Measurements from ENCODE around the gene SLC27A5. TPM values are rescaled to one million over a fixed set of nuclear protein-coding genes. Genes with fewer than 3 reads are reported as not detected.

Gene SLC27A5
- total and polyA plus RNA-seq, 2 of the 13 experiments (the other 11 are each of a cell fraction or from before 2014, with no cell fraction given) = 30.3 to 40.2 TPM

GRCh38 chr19:58511353-58512208, at the start of gene SLC27A5 (continued):
- TF ChIP-seq SMARCE1 (IDR thresholded peaks at IDR 0.05; ENCODE audit: borderline replicate concordance) (no peak), ZNF780A (CRISPR knock-in tag; IDR thresholded peaks at IDR 0.05) (no peak), SMAD3 (CRISPR knock-in tag; IDR thresholded peaks at IDR 0.05) (no peak), DR1 (CRISPR knock-in tag; IDR thresholded peaks at IDR 0.05) (peak; percentile 65; the same call in 1 of the 2 replicates), ZKSCAN8 (CRISPR knock-in tag; IDR thresholded peaks at IDR 0.05; ENCODE audit: borderline replicate concordance) (no peak), ZNF430 (CRISPR knock-in tag; IDR thresholded peaks at IDR 0.05) (no peak), ARID3A (IDR thresholded peaks at IDR 0.05; ENCODE audit: low read depth, low read length) (no peak), SALL1 (CRISPR knock-in tag; IDR thresholded peaks at IDR 0.05) (peak; percentile 60; the same call in 1 of the 2 replicates), PHB2 (IDR thresholded peaks at IDR 0.05; ENCODE audit: partially characterized antibody) (no peak), CC2D1A (CRISPR knock-in tag; IDR thresholded peaks at IDR 0.05) (no peak), GATAD1 (CRISPR knock-in tag; IDR thresholded peaks at IDR 0.05) (0 out of 2 replicates have a peak, but pooled peaks have one; percentile 55), ZNF562 (CRISPR knock-in tag; IDR thresholded peaks at IDR 0.05; ENCODE audit: borderline replicate concordance) (no peak), MTF1 (CRISPR knock-in tag; IDR thresholded peaks at IDR 0.05) (no peak), EED (CRISPR knock-in tag; IDR thresholded peaks at IDR 0.05) (no peak), FOSL1 (CRISPR knock-in tag; IDR thresholded peaks at IDR 0.05; ENCODE audit: borderline replicate concordance) (no peak), RARA (CRISPR knock-in tag; IDR thresholded peaks at IDR 0.05) (peak; percentile 89), CENPT (CRISPR knock-in tag; IDR thresholded peaks at IDR 0.05; ENCODE audit: low read depth) (0 out of 2 replicates have a peak, but pooled peaks have one; percentile 24), HOXD1 (CRISPR knock-in tag; IDR thresholded peaks at IDR 0.05) (0 out of 2 replicates have a peak, but pooled peaks have one; percentile 52), ZNF3 (CRISPR knock-in tag; IDR thresholded peaks at IDR 0.05) (no peak), ZNF496 (CRISPR knock-in tag; IDR thresholded peaks at IDR 0.05; ENCODE audit: insufficient replicate concordance) (no peak), POLR2AphosphoS5 (IDR thresholded peaks at IDR 0.05; ENCODE audit: low read depth, low read length) (peak; percentile 81), ZMYM2 (CRISPR knock-in tag; IDR thresholded peaks at IDR 0.05) (no peak), ZNF557 (CRISPR knock-in tag; IDR thresholded peaks at IDR 0.05) (no peak), TFAP4 (IDR thresholded peaks at IDR 0.05; ENCODE audit: borderline replicate concordance, low read depth) (peak; percentile 81; the same call in 1 of the 2 replicates), STAT5B (CRISPR knock-in tag; IDR thresholded peaks at IDR 0.05) (peak; percentile 64; the same call in 1 of the 2 replicates), MBD4 (IDR thresholded peaks at IDR 0.05; ENCODE audit: borderline replicate concordance, low read length) (no peak), STAG1 (CRISPR knock-in tag; IDR thresholded peaks at IDR 0.05) (peak; percentile 23), E2F1 (CRISPR knock-in tag; IDR thresholded peaks at IDR 0.05) (no peak), NR2F1 (CRISPR knock-in tag; IDR thresholded peaks at IDR 0.05) (peak; percentile 61 to 70; a peak in 2 of 4 replicates), ZNF775 (CRISPR knock-in tag; IDR thresholded peaks at IDR 0.05; ENCODE audit: borderline replicate concordance) (no peak)

Data from HepG2 (cell line).